Endodermal cell (in vitro differentiated cells): ENCODE data around the gene SOX1. TPM values are rescaled to one million over a fixed set of nuclear protein-coding genes. Genes with fewer than 3 reads are reported as not detected.
A peak's percentile ranks its signal among the peaks of the same experiment; 100 is the strongest.

Experiments
- DNase-seq: peaks from one replicate; pipeline ENCODE4 v3.0.0-alpha.2; 2017
- H3K27ac ChIP-seq: 2 replicates; pipeline ENCODE4 v1.5.1; 2013; ENCODE audit warnings: mild to moderate bottlenecking, low read depth, low read length, moderate library complexity
- H3K27me3 ChIP-seq: 2 replicates; pipeline ENCODE4 v1.6.1; 2013; ENCODE audit warnings: mild to moderate bottlenecking, low read length, moderate library complexity; ENCODE audit not compliant: insufficient read depth, control insufficient read depth, poor library complexity, severe bottlenecking
- H3K36me3 ChIP-seq: 2 replicates; pipeline ENCODE4 v1.7.0; 2013; ENCODE audit warnings: mild to moderate bottlenecking, low read length, moderate library complexity; ENCODE audit not compliant: control insufficient read depth, insufficient read depth
- H3K4me1 ChIP-seq: one replicate; pipeline ENCODE4 v1.7.0; 2013; ENCODE audit warnings: low read length; ENCODE audit not compliant: control insufficient read depth, insufficient read depth
- H3K4me3 ChIP-seq: 2 replicates; pipeline ENCODE4 v1.5.1; 2013; ENCODE audit warnings: mild to moderate bottlenecking, low read length, moderate library complexity
- H3K9ac ChIP-seq: 2 replicates; pipeline ENCODE4 v1.6.1; 2013; ENCODE audit warnings: mild to moderate bottlenecking, low read length, moderate library complexity; ENCODE audit not compliant: poor library complexity, severe bottlenecking; ENCODE audit errors: extremely low read depth
- H3K9me3 ChIP-seq: 2 replicates; pipeline ENCODE4 v1.6.1; 2013; ENCODE audit warnings: mild to moderate bottlenecking, low read length, moderate library complexity; ENCODE audit not compliant: control insufficient read depth
- H3K27ac Mint-ChIP-seq: 2 replicates; pipeline ENCODE4 v1.8.0; 2020; ENCODE audit warnings: mixed read lengths
- H3K27me3 Mint-ChIP-seq: 2 replicates; pipeline ENCODE4 v1.8.0; 2021; ENCODE audit warnings: mild to moderate bottlenecking, mixed read lengths; ENCODE audit not compliant: insufficient read depth
- H3K36me3 Mint-ChIP-seq: 2 replicates; pipeline ENCODE4 v1.8.0; 2020; ENCODE audit warnings: low read depth, mixed read lengths
- H3K4me1 Mint-ChIP-seq: 2 replicates; pipeline ENCODE4 v1.8.0; 2020; ENCODE audit warnings: mixed read lengths
- H3K4me3 Mint-ChIP-seq: 2 replicates; pipeline ENCODE4 v1.8.0; 2020; ENCODE audit warnings: mild to moderate bottlenecking, moderate library complexity, mixed read lengths
- H3K9me3 Mint-ChIP-seq: 2 replicates; pipeline ENCODE4 v1.8.0; 2020; ENCODE audit warnings: mild to moderate bottlenecking, mixed read lengths
- WGBS, 2 experiments: methylation state at CpG; one replicate each; pipeline versions ENCODE4 v1.1.5 to v1.1.7; 2013; ENCODE audit warnings: missing lambda C conversion rate in 2 of 2, mixed read lengths in 1 of 2; ENCODE audit not compliant: insufficient coverage in 1 of 2, insufficient read length in 1 of 2; 5-methylcytosine and 5-hydroxymethylcytosine counted together
- total RNA-seq, 2 donors: library from RNA; stranded (reverse); fragmentation: NEBNext Ultra II Directional in 1 of 2; extraction: Animal tissue kit (Norgen Biotek cat#: 25700) in 1 of 2; gene quantifications; 2 replicates in 1 of 2; 3 replicates in 1 of 2; pipeline ENCODE4 v1.2.1, GENCODE V29; 2021
- TF ChIP-seq, protein P1 (sequence below): fragments of 200-600 bp; sonication (generic); conservative IDR thresholded peaks from 2 replicates; pipeline ENCODE4 v1.5.0; 2021; ENCODE audit warnings: antibody characterized with exemption, mild to moderate bottlenecking

Gene SOX1
- total RNA-seq, 2 donors from 2014 or later, result not detected

DNA sequence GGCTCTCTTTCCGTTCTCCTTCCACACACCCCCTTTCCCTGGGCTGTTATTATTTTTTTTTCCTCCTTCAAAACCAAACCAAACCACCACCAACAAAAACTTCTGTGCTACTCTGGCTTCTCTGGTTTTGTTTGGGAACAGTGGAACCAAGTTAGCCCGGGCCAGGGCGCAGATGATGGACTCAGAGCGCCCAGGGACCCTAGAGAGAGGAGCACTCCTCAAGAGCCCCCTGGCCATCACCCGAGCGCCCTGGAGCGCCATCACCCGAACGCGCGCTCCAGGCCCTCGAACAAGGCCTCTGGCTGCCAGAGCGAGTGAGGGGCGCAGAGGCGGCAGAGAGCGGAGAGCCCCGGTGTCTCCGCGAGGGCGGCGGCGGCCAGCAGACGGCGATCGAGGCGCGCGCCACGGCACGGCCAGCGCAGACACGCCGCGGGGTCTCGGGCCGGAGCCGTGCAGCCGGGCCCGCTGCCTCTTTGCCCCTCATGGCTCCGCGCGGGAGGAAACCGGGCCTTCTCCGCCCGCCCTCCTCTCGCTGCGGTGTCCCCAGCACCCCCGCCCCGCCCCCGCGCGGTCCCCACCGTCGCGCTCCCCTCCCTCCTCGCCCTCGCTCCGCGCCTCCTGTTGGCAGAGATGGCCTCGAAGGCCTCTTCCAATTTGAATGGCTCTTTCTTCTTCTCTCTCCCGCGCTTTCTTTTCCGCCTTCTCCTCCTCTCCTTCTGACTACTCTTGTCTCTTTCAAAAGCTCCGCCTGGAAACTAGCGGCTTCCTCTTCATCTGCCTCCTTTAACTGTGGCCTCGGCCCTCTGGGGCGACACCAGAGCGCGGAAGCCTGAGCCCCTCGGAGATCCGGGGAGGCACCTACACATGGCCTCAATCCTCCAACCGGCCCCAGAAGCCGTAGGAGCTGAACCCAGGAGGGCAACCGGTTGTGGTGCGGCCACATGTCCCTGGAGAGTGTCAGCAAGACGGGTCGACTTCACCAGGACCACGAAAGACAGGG, 4.1 kb upstream of the SOX1 start:
- Mint-ChIP-seq H3K27ac (no peak overlapping the region), H3K9me3 (no peaks in the 10 kb centered on the region), H3K27me3 (peaks cover 96% of the 10 kb centered on the region), H3K4me3 (peak overlapping the region; percentile 19), H3K36me3 (no peaks in the 10 kb centered on the region), H3K4me1 (peaks cover 7% of the 10 kb centered on the region)
- Histone ChIP-seq H3K27me3 (peaks cover 98% of the 10 kb centered on the region), H3K4me3 (no peak overlapping the region), H3K4me1 (no peaks in the 10 kb centered on the region), H3K27ac (no peak overlapping the region), H3K36me3 (no peaks in the 10 kb centered on the region), H3K9me3 (no peaks in the 10 kb centered on the region), H3K9ac (no peak overlapping the region)
- TF ChIP-seq, protein P1, sequence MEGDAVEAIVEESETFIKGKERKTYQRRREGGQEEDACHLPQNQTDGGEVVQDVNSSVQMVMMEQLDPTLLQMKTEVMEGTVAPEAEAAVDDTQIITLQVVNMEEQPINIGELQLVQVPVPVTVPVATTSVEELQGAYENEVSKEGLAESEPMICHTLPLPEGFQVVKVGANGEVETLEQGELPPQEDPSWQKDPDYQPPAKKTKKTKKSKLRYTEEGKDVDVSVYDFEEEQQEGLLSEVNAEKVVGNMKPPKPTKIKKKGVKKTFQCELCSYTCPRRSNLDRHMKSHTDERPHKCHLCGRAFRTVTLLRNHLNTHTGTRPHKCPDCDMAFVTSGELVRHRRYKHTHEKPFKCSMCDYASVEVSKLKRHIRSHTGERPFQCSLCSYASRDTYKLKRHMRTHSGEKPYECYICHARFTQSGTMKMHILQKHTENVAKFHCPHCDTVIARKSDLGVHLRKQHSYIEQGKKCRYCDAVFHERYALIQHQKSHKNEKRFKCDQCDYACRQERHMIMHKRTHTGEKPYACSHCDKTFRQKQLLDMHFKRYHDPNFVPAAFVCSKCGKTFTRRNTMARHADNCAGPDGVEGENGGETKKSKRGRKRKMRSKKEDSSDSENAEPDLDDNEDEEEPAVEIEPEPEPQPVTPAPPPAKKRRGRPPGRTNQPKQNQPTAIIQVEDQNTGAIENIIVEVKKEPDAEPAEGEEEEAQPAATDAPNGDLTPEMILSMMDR, result peak; percentile 92
- 3 to 8% methylated on average over 16 to 76 of the region's 78 CpGs for WGBS, 2 experiments
- peak; percentile 88 for DNase-seq

GRCh38 chr13:112063807-112064206, 3.1 kb upstream of the SOX1 start:
- TF ChIP-seq, protein P1, result no peak
- DNase-seq, result no peak
- no peak overlapping the region for H3K27ac ChIP-seq
- no peaks in the 10 kb centered on the region for H3K9me3 ChIP-seq
- H3K4me1 ChIP-seq, result no peaks in the 10 kb centered on the region
- no peak overlapping the region for H3K4me3 ChIP-seq
- H3K4me3 Mint-ChIP-seq, result no peak overlapping the region
- no peak overlapping the region for H3K9ac ChIP-seq
- no peaks in the 10 kb centered on the region for H3K36me3 ChIP-seq
- peaks cover 89% of the 10 kb centered on the region for H3K27me3 Mint-ChIP-seq
- no peaks in the 10 kb centered on the region for H3K36me3 Mint-ChIP-seq
- H3K27me3 ChIP-seq, result peaks cover 93% of the 10 kb centered on the region
- H3K27ac Mint-ChIP-seq, result no peak overlapping the region
- H3K9me3 Mint-ChIP-seq, result no peaks in the 10 kb centered on the region
- 22 to 60% methylated on average over 1 to 2 of the region's 2 CpGs for WGBS, 2 experiments
- peaks cover 7% of the 10 kb centered on the region for H3K4me1 Mint-ChIP-seq

- Mint-ChIP-seq H3K4me3 (no peak overlapping the region), H3K9me3 (no peaks in the 10 kb centered on the region), H3K27me3 (peaks cover 89% of the 10 kb centered on the region), H3K36me3 (no peaks in the 10 kb centered on the region), H3K27ac (no peak overlapping the region), H3K4me1 (peaks cover 11% of the 10 kb centered on the region)
- 21 to 35% methylated on average over 7 of the region's 7 CpGs for WGBS, 2 experiments
- Histone ChIP-seq H3K36me3 (no peaks in the 10 kb centered on the region), H3K9ac (no peak overlapping the region), H3K27me3 (peaks cover 93% of the 10 kb centered on the region), H3K4me1 (no peaks in the 10 kb centered on the region), H3K4me3 (no peak overlapping the region), H3K27ac (no peak overlapping the region), H3K9me3 (no peaks in the 10 kb centered on the region)
- no peak for DNase-seq
- TF ChIP-seq, protein P1, result no peak
Measured at GRCh38 chr13:112064222-112064621, 2.7 kb upstream of the SOX1 start.
